NCI-H1694 (cell line): ENCODE data around the gene LHPP.

Source experiments
- DNase-seq: peaks from one replicate; lab custom pipeline; 2025; lab: John Stamatoyannopoulos, UW

The LHPP gene

GRCh38 chr10:124447751-124448466 is 13.7 kb upstream of the LHPP start:
- no peak for DNase-seq

GRCh38 chr10:124448696-124449169 is 12.9 kb upstream of the LHPP start:
- no peak for DNase-seq

GRCh38 chr10:124449170-124450011 is 12.2 kb upstream of the LHPP start:
- DNase-seq = no peak

- DNase-seq = no peak
Observed at GRCh38 chr10:124450012-124450782, 11.4 kb upstream of the LHPP start, which contains the start of gene NKX1-2. TSS of gene NKX1-2 (minus strand) at chr10:124450035. CDS start at chr10:124449943, 92 bp downstream.

GRCh38 chr10:124450783-124451057 is 10.9 kb upstream of the LHPP start:
- DNase-seq = no peak

GRCh38 chr10:124451276-124451675 is 10.3 kb upstream of the LHPP start:
- DNase-seq = no peak

GRCh38 chr10:124453960-124454610 is 7.5 kb upstream of the LHPP start:
- DNase-seq = no peak

- DNase-seq = no peak
Observed at GRCh38 chr10:124455441-124455840, 6.2 kb upstream of the LHPP start.

- DNase-seq = no peak
Observed at GRCh38 chr10:124458473-124458872, 3.1 kb upstream of the LHPP start.

GRCh38 chr10:124458889-124459288 is 2.7 kb upstream of the LHPP start:
- no peak for DNase-seq

- no peak for DNase-seq
Observed at GRCh38 chr10:124459395-124459794, 2.2 kb upstream of the LHPP start.

- DNase-seq = no peak
Observed at GRCh38 chr10:124460144-124460543, 1.5 kb upstream of the LHPP start.

- no peak for DNase-seq
Observed at GRCh38 chr10:124462348-124462695, 699 bp downstream of the LHPP start.

- no peak for DNase-seq
Observed at GRCh38 chr10:124464028-124464965, 2.7 kb downstream of the LHPP start.

- no peak for DNase-seq
Observed at GRCh38 chr10:124465003-124465776, 3.6 kb downstream of the LHPP start.

GRCh38 chr10:124465777-124466488 is 4.3 kb downstream of the LHPP start:
- DNase-seq = no peak

GRCh38 chr10:124467165-124467564 is 5.5 kb downstream of the LHPP start:
- no peak for DNase-seq

- DNase-seq = no peak
Observed at GRCh38 chr10:124468624-124469023, 7.0 kb downstream of the LHPP start.

- DNase-seq = no peak
Observed at GRCh38 chr10:124469956-124470484, 8.4 kb downstream of the LHPP start.
